NCI-H446 treated with DMSO at 0.1 percent for 48 hours (cell line): Measurements from ENCODE around the gene RNF148.

Experiments
- DNase-seq: peaks from one replicate; lab custom pipeline; 2025; lab: John Stamatoyannopoulos, UW

The RNF148 gene

GRCh38 chr7:122702872-122703510 is at the start of gene RNF148:
Gene RNF148, minus strand, starts transcription at chr7:122702922. Its CDS starts 172 bp downstream, at chr7:122702750.
- DNase-seq: no peak

GRCh38 chr7:122750389-122750788 is 47.7 kb upstream of the RNF148 start:
- DNase-seq: no peak

- no peak for DNase-seq
Observed at GRCh38 chr7:122748195-122748594, 45.5 kb upstream of the RNF148 start.

- DNase-seq: no peak
Observed at GRCh38 chr7:122746948-122747347, 44.2 kb upstream of the RNF148 start.

DNA sequence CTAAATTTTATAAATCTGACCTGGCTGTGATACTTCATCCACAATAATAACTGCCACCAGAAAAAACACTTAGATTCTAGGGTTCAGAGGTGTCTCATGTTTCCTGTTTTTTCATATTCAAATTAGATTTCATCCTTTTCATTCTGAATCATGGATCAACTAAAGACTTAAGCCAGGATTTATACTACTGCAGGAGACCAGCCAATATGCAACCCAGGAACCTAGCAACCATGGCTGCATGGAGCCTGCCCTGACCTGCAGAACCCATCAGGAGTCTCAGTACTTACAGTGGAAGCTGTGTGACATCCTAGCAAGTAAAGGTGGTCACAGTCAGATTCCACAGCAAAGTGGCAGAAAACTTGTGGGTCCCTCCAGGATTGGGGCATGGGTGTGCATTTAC is 40.5 kb upstream of the RNF148 start:
- no peak for DNase-seq

DNA sequence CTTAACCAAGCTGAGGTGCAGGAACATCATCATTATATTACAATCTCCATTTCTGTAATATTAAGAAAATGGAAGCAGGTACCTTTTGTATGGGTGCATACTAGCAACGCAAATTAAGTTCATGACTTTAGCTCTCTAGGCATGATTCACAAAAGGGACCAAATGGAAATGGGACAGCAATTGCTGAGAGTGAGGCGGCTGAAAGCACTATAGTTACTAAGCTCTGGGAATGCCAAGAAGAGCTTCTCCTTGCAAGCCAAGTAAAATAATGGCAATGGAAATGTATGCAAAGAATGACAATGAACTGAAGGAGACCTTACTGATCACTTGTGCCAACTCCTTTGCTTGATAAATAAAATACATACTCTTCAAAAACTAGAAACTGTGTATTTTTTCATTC is 36.2 kb upstream of the RNF148 start:
- no peak for DNase-seq

GRCh38 chr7:122736183-122736582 is 33.5 kb upstream of the RNF148 start:
- DNase-seq: no peak

DNA sequence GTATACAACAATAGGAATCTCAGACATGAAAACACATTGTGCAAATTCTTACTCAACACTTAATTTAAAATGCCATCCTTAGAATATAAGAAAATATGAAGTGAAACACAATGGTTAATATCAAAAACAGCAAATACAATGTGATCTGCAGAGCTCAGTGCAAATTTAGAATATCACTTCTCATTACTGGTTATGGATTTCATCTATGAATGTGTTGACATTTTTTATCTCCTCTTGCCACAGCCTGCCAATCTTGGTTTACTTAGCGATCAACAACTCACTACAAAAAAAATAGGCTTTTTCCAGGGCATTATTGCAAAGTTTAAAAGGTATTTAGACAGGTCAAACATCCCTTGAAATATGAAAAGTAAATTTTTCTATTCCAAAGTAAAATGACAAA is 25.0 kb upstream of the RNF148 start:
- DNase-seq: no peak

GRCh38 chr7:122727354-122727753 is 24.6 kb upstream of the RNF148 start:
- DNase-seq: no peak

DNA sequence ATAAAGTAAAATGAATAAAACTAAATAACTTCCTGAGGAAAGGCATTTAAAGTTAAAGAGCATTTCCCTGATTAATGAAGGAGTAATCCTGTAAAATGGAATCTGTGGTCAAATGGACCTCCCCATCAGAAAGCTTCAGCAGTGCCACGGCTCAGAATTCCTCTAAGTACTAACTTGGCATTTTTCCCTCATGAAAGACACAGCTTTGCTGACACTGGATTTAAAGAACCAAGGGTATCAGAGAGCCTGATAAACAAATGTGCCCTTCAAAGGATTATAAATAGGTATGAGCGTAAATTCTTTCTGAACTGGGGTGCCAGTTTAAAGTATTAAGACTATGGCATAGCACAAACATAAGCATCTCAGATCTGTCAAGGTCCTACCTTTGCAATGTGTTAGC is 24.2 kb upstream of the RNF148 start:
- no peak for DNase-seq

DNA sequence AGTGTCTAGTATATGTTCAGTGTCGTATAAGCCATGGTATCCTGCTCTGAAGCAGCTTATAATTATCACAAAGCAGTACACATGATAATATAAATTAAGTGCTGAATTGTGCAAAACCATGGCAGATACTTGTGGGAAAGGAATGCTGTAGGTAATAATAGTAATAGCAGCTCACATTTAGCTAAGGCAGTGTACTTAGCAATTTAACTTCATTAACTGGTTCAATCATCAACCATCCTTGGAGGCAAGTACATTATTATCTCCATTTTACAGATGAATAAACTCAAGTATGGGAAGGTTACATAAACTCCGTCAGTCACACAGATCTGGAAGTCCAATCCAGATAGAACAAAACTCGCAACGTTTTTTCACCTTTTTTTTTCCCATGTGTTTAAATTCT is 21.6 kb upstream of the RNF148 start:
- DNase-seq: no peak

DNA sequence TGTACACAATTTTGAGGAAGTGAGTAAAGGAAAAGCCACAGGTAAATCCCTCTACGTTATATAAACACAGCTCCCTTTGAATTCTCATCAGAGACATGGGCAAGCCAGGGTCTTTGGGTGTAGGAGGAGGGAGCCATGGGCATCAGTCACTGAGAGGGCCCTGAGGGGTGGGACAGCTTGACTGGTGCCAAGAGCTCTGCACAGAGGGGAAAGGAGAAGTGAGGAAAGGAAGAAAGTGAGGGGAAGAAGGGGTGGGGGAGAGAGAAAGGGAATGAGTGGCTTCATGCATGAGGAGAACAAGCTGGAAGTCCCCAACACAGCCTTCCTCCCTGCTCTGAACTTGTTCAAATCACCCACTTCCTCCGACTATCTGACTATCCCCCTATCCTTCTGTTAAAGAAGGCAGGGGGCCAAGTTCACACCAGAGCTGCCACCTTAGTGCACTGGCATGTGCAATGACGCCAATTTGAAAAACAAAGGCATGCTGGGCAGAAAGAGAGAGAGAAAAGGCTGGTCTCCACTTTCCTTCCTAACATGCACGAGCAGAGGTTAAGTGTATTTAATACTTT is 16.4 kb upstream of the RNF148 start:
- no peak for DNase-seq

DNA sequence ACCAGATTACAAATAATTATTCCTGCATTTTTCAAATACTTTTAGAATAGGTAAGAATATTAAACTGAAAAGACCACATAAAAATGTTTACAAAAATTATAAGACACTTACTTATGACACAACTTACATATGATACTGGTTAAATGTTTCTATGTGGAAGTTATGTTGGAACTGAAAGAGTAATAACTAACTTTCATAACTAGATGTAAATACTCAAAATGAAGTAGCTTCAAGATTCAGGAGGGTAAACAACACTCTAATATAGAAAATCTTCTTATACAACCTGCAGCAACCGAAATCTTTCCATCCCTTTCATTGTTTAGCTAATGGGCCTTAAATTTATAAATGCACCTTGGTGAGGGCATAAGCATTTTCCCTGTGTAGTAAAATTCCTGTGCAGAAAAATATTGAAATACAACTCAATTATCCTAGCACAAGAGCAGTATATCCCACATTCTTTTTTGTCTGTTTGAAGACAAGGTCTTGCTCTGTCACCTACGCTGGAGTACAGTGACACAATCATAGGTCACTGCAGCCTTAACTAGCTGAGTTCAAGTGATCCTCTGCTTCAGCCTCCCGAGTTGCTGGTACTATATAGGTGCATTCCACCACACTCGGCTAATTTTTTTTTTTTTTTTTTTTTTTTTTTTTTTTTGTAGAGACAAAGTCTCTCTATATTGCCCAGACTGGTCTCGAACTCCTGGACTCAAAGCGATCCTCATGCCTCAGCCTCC is 14.8 kb upstream of the RNF148 start:
- no peak for DNase-seq

DNA sequence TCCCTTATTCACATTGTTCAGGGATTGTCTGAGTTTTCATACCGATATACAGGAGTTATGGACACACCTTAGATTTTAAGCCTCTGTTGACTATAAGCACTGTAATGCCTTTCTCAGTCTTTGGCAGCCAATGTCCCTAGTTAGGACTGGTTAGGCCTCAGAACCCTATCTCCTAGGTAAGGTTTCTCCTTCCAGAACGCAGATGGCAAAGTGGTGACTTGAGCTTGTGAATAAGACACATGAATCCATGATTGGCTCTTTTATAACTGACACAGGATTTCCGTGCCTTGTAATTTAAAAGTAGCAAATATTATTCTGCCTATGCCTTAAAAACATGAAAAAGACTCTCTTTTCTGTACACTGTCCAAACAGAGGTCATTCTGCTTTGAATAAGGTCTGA is 12.5 kb upstream of the RNF148 start:
- no peak for DNase-seq

- no peak for DNase-seq
Observed at GRCh38 chr7:122710916-122711315, 8.2 kb upstream of the RNF148 start.

DNA sequence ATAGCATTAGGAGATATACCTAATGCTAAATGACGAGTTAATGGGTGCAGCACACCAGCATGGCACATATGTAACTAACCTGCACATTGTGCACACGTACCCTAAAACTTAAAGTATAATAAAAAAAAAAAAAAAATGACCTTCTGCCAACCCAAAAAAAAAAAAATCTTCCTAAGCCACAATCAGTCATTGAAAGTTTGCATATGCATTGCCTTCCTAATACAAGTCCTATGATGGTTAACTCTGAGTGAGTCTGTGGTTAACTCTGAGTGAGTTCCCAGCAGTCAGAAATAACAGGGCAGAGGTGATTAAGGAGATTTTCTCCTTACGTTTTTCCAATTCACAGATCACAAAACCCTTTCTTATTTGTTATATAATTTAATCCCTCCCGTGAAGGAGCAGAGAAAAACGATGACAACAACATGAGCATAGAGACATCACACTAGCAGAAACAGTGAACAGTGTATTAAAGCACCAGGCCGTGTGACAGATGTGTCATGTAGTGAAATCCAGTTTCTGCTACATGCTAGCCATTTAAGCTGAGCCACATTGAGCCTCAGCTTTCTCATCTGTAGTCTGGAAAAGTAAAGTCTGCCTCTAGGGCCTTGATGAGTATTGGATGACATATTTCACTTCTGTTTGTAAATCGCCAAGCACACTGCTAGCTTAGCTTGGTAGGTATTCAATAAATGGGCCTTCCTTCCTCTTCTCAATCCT is 7.4 kb upstream of the RNF148 start:
- no peak for DNase-seq

- no peak for DNase-seq
Observed at GRCh38 chr7:122706836-122707235, 4.1 kb upstream of the RNF148 start.

GRCh38 chr7:122699017-122699416 is 3.7 kb downstream of the RNF148 start, which contains the start of gene RNF133:
Gene RNF133, minus strand, starts transcription at chr7:122699117. Its CDS starts 199 bp downstream, at chr7:122698918.
- no peak for DNase-seq

DNA sequence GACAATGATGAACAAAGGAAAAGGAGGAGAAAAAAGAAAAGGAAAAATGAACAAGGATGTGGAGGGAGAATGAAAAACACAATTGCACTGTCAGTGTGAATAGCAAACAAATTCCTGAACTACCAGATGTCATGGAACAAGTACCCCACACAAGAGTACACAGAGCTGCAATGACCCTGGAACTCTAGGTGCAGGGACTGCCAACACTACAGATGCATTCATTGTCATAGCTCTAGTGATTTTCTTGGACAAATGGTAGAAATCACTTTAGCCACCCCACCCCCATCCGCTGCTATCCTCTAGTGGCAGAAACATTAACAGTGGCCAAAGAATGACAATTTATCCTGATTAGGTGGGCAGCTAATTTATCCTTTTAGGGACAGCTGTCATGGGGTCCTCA is 6.9 kb downstream of the RNF148 start:
- no peak for DNase-seq

DNA sequence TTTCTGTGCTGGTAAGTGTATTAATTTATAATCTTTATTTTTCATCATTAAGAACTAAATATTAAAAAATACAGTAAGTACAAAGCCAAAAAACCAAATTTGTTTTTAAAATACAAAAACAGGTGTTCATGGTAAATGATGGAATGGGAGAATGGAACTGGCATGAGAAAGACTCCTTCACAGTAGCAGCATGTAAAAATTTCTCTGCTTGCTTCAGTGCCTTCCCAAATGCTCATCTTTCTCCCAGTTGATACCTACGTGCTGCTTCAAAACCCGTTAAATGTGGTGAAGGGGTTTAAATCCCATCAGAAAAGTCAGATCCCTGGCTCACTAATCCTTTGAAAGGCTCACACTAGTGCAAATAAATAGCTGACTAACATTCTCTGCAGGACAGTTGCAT is 8.0 kb downstream of the RNF148 start:
- DNase-seq: no peak

DNA sequence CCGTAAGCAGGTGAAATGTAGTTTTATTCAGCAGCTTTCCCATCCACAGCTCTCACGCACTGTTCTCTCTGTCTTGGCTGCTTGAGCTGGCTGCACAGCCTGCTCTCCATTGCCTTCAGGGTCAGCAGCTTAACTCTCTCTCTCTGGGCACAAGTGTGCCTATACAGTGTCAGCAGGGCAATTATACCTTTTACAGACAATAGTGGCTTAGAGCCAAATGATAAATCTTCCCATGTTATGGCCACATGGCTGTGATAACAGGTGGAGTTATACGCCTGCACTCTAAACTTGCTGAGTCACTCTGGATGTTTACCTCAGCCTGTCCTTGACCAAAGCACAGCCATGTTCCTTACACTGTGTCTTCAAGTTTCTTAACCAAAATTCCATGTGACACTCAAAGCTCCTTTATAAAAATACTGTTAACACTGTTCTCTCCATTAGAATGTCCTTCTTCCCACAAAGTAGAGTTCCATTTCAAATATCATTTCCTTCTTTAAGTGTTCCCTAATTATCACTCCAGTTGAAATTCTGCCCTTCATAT is 9.9 kb downstream of the RNF148 start:
- no peak for DNase-seq

DNA sequence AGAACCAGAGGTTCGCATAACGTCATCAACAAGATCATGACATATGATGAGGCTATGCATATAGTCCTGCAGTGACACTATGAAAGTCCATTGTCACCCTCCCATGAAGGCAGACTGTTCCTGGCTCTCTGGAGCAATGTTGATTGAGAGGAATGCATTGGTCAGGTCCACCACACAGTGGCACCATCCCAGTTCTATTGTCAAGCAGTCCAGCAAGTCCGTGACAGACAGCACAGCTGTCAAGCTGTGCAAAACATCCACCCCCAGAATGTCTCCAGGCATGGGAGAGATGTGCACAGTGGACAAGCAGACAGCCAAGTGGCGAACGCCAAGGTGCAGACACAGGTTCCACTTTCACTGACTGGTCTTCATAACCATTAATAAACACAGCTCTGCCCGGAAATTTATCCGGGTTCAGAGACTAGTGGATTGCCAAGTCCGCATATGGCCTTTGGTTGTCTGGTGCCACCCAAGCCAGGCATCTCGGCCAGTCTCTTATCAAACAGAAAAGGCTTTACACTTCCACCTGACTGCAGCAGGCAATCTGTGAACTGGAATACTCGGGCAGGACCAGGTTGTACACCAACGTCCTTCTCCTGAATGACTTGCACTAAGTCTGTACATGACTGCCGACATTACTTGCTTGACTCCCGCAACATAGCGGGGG is 11.0 kb downstream of the RNF148 start:
- no peak for DNase-seq
